Left kidney (tissue), 2 donors: Measurements from ENCODE around the gene ASCC3. TPM values are rescaled to one million over a fixed set of nuclear protein-coding genes. Genes with fewer than 3 reads are reported as not detected.
"Not testable (repeated sequence)": the region's sequence is repeated elsewhere in the genome, so short reads cannot be mapped to it uniquely, and the experiment has no call there.

Experiments
- DNase-seq: peaks from one replicate; pipeline ENCODE4 v3.0.0-alpha.2; 2013
- polyA plus RNA-seq: library from polyadenylated mRNA; unstranded; fragments of 120-200 nt; gene quantifications from one replicate; pipeline ENCODE4 v1.2.1, GENCODE V29; 2013; ENCODE audit not compliant: insufficient read length

Gene ASCC3
- polyA plus RNA-seq, 1 donor, result 30.2 TPM

DNA sequence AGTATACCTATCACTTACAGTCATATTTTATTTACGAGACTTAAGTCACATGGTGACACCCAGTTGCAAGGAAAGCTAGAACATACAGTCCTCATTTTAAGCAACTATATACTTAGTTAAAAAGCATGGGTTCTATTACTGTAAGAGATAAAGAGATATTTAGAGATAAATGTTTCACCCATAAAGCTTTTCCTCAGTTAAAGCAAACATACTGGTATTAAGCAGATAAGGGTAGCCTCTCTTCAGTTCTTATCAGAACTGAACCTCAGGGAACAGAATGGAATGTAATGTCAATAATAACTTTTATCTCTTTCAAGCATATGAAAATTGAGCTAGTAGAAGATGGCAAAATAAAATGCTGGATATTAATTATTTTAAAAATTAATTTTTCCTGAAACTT lies 9.9 kb upstream of the ASCC3 start:
- no peak for DNase-seq

DNA sequence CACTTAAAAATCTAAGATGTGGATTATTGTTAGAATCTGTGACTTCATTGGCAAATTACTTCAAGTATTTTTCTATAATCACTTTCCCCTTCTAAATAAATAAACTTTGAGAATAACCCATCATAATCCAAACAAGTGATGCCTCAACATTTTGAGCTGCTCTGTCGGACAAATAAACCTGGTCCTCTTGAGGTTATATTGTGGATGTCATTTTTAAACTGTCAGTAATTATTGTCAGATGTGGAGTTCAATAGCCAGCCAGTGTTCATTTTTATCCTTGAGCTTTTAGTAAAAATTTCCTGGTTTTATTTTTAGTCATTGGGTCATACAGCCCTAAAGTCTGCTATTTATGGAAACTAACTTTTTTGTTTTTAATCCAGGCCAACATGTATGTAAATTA lies 9.5 kb upstream of the ASCC3 start:
- not testable (repeated sequence) for DNase-seq

DNA sequence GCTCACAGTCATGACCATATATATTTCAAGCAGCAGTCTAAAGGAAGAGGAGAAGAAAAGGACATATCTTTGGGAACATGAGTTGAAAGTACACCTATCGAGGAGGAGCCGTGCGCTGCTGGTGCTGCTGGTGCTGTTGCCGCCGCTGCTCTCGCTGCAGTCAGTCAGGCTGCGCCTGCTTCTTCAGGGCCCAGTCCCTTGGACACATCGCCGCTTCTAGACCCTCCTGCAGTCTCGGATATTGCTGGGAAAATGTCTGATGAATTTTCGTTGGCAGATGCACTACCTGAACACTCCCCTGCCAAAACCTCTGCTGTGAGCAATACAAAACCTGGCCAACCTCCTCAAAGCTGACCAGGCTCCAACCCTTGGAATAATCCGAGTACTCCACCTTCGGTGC lies 8.2 kb upstream of the ASCC3 start:
- DNase-seq, result no peak

DNA sequence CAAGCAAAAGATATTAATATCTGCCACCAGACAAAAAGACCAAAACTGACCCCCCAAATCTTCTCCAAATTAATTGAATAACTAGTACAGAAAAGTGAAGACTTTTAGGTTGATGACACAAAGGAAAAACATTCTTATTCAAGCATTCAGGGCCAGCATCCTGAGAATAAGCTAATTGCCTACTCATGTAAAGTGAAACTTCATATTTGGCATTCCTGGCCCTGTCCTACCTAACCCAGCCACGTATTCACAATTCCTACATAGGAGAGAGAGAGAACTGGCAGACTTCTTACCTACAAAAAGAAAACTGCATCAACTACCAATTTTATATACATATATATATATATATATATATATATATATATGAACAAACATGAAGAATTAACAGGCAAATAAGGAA lies 4.9 kb upstream of the ASCC3 start:
- no peak for DNase-seq

DNA sequence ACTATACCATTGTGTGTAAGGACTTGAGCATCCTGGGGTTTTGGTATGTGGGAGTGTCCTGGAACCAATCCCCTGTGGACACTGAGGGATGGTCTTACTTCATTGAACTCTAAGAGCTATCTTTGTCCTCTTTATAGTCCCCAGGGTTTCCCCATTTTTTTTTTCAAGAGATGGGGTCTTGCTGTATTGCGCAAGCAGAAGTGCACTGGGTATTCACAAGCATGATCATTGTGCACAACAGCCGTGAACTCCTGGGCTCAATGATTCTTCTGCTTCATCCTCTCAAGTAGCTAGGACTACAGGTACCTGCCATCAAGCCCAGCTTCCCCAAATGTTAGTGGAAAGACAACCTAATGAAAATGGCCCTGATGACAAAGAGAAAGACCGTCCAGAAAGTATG lies 2.2 kb upstream of the ASCC3 start:
- DNase-seq, result no peak

DNA sequence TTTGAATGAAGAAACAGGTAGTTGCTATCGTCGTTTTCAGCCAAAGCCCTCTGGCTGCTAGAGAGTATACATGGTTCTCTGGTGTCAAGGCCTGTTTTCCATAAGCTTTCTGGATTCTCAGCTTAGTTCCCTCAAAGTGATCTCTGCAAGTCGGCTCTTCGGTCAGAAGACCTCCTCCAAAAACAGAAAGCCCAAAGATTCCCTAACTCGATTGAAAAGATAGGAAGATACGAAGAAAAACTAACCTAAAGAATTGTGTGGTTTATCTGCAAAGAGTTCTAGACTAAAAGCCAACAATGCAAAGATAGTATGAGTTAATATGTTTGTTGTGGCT lies 545 bp upstream of the ASCC3 start:
- no peak for DNase-seq

DNA sequence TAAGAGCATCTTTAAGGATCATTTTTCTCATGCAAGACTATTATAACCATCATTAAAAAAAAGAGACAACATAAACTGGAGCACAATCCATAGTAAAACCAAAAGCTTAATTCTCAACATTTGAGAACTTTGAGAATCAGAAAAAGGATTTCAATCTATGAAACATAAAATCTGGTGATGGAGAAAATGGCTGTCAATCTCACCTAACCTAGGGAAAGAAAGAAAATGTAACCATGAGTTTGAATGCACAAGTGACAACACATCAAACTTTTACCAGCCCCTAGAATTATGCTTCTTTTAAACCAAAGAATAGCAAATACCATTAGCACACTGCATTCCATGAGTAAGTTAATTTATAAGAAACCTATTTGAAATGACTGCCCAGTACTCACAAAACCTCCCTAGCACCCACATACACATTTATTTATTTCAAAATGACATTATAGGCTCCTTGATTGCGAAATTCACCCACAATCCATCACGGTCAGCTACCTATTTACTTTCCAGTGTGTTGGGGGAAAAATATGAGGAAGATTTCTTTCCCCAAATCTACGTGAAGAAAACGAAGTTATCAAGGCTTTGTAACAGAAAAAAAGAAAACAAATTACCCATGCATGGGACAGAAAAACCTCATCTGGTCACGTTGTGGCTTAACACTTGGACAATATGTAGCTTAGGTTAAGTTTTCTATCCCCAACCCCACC lies 828 bp downstream of the ASCC3 start:
- peak; percentile 18 for DNase-seq

DNA sequence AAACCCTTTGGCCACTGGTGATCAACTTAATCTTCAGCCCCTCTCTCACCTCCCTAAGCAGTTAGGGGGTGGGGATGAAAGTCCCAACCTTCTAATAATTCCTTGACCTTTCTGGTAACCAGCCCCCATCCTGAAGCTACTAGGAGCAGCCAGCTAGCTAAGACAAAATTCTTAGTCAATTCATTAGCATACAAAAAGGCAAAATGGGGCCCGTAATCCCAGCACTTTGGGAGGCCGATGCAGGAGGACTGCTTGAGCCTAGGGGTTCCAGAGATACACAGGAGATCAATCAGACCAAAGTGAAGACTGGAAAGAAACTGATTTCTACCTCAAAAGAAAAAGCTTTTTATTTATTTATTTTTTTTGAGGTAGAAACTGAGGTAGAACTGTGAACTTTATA lies 1.8 kb downstream of the ASCC3 start:
- DNase-seq, result no peak

DNA sequence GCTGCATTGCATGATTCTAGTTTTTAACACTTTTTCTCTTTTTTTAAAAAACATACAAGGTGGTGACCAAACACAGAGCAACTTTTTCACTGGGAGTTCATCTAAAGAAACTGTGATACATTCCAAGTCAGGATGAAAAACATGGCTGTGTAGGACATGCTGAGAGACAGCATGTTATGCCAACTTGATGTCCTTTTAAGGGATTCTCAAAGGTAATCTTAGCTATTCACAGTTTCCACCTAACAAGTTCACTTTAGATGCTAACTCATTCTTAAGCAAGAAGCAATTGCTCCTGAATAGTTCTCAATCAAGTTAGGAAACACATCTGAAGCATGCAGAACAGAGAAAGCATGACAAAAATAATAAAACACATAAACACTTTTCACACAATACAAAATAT lies 3.3 kb downstream of the ASCC3 start:
- DNase-seq, result no peak

DNA sequence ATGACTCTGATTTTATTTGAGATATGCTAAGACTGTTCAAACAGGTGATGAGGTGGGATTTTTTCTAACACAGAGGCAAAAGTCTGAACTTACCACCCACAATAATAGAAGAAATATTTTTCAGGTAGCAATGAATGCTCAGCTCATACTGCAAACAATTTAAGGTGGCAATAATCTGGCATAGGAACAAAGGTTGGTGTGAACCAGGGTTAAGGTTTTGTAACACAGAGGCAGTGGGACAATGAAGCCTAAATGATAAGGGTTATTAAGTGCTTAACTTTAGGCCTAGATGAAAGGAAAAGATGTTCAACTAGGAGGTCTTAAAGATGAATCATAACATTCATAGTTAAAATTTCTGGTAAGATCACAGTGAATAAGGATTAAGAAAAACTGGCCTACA lies 4.9 kb downstream of the ASCC3 start:
- no peak for DNase-seq

DNA sequence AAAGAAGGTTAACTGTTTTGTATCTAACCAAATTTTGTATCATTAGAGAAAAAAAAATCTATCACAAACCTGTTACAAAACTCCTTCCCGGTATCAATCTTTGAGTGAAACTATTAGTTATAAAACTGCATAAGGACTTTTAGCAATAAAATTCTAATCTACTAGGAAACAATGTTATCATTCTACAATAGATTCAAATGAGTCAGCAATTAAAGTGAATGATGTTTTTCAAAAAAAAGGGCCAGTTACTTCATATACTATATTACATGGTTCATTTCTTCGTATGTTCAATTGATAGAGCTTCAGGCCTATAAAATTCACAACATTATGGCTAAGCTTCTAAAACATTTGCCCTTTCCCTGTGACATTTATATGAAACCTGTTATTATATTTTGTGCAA lies 15.6 kb downstream of the ASCC3 start:
- no peak for DNase-seq

DNA sequence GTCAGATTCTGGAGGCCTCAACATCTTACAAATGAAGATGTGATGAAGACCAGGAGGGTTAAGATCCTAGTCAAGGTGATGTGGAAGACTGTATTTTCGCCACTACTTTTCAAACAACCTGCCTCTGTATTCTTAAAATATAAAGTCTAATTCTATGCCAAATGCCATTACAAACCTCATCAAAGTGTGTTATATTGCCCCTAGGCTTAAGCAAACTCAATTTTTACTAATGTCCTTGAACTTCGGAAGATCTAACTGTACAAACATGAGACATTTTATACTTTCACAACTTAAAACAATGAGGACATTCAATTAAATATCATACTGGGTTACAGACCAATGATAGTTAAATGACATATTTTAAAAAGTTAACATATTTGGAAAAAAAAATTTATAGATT lies 19.1 kb downstream of the ASCC3 start:
- no peak for DNase-seq

DNA sequence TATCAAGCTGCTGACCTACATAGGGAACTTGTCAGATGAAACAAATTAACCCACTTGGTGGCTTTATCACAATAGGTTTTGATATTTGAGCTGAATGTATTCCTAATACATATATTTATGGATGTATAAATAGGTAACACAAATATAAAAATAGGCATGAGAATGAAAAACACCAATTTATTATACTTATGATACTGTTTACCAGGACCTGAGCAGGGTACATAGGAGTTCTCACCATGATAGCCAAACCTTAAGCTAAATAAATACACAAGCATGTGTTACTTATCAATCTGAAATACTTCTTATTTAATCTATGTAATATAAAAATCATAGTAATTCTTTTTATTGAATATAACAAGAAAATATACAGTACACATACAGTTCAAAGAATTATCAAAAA lies 25.0 kb downstream of the ASCC3 start:
- no peak for DNase-seq

DNA sequence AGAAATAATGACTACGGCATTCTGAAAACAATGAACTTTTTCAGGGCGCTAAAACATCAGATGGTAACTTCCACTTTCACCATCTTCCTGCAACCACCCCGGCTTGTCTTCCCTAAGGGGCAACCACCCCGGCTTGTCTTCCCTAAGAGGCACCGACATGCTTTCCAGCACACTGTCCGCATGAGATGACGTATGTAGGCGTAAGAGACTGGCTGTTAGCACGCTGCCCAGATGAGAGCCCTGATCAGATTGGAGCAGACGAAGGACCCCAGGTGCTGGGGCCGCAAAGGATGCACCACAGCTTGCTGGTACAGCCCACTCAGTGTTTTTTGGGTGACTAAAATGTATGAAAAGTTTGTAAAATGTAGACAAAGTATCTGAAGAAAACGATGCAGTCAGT lies 29.3 kb downstream of the ASCC3 start:
- DNase-seq, result no peak

DNA sequence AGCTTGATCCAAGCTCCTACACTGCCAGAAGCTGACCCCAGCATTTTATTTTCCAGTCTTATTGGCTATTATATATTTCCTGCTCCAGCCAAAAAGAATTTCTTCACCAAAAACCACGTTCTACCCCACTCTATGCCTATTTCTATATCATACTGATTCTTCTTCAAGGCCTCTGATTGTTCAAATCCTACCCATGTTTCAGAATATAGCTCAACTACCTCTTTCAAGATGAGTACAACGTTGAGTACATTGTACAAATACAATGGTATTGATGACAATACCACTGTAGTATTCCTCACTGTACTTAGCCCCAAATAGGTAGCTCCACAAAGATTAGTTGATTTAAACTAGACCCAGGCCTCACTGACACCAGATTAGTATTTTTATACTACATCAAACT lies 31.0 kb downstream of the ASCC3 start:
- DNase-seq, result no peak

DNA sequence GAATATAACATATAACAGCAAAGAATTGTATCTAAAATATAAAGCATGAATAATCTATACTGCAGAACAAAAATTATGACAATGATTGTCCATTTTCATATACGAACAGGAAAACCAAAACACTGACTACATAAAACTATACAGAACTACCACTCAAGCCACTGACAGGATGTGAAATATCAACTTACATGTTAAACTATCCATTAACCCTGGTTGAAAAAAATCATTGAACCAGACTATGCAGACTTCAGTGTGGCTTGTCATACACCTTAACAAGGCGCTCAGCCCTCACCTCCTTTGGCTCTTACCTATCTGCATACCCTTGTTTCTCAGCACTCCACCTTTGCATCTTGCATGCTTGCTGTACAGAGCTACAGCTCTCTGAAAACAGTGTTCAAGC lies 34.9 kb downstream of the ASCC3 start:
- no peak for DNase-seq

DNA sequence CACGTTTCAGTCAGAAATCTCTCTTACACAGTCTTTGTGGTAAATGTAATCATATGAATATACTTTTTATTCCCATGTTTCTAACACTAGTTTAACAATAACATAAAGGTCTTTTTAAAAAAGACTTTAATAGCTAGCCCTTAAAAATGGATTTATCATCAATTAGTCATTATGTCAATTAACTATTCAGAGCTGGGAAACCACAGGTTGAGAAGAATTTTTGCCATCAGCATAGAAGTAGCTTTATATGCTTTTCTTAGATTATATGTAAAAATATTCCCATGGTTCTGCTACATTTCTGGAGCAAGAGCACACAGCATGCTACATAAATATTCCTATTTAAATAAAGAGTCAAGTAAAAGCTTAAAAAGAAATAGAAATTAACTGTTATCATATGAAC lies 35.5 kb downstream of the ASCC3 start:
- no peak for DNase-seq

DNA sequence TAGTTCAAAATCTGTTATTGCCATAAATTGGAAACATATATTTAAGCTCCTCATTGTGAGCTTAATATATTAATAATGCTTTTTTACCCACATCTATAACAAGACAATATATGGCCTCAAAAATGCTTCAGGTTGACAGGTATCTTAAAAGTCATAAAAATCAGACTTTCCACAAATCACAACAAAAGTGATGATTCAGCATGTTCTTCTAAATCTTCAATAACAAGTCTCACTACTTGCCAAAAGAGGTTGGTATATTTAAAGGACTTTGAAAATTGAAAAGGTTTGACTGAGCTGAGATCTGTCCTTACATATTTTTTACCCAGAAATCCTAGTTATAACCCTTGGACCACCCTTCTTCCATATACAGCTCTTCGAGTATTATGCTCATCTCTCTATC lies 41.7 kb downstream of the ASCC3 start:
- no peak for DNase-seq

DNA sequence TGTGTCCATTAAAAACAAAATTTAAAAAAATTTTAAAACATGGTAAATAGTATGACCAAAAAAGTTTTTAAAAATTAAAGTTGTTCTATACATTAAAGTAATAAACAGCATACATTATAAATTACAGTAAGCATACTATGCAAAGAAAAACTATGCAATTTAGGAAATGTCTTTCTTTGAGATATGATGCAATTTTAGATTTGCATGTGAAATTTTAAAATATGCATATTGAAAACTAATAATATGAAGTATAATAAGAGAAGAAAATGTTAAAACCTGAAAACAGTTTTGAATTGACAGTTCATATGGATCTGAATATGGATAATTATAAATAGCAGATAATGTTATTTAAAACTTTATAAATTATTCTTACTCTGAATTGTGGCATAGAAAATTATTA lies 43.1 kb downstream of the ASCC3 start:
- no peak for DNase-seq

DNA sequence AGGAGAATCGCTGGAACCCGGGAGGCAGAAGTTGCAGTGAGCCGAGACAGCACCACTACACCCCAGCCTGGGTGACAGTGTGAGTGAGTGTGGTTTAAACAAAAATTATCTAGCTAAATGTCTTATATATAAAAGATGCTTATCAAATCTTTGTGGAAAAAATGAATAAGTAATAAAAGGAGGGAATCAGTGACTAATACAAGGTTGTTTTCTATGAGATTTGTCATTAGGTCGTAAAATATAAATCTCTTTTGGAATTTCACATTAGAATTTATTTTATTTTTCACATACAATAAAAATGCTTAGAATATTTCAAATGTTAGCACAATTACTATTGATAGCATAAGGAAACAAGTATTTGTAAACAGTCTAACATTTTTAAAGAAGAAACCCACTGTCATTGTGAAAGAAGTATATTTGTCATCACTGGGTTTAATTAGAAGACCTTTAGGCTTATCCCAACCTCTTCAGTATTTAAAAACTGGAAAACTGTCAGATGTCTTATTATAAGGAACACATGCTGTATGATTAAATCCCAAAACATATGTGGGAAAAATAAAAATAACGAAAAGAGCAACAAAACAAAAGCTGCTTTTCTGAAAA lies 47.1 kb downstream of the ASCC3 start:
- DNase-seq, result no peak

DNA sequence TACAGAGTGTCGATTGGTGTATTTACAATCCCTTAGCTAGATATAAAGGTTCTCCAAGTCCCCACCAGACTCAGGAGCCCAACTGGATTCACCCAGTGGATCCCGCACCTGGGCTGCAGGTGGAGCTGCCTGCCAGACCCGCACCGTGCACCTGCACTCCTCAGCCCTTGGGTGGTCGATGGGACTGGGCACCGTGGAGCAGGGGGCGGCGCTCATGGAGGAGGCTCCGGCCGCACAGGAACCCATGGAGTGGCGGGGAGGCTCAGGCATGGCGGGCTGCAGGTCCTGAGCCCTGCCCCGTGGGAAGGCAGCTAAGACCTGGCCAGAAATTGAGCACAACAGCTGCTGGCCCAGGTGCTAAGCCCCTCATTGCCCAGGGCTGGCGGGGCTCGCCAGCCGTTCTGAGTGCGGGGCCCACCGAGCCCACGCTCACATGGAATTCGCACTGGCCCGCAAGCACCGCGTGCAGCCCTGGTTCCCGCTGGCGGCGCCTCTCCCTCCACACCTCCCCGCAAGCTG lies 52.0 kb downstream of the ASCC3 start:
- DNase-seq, result not testable (repeated sequence)

DNA sequence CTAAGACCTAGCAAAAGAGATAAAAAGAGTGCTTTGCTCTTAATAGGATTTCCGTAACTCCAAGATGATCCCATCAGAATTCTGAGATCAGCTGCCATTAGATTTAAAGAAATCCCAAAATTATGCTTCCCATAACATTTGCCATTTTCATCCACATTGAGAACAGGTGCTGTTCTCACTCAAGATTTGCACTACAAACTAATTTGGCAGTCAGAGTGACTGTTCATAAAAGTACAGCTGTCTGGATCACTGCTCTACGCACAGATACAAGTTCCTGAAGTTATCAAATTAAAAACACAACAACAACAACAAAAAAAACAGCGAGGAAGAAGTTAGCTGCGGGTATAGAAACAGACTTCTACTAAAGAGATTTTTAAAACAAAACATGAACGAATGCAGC lies 58.1 kb downstream of the ASCC3 start:
- no peak for DNase-seq

DNA sequence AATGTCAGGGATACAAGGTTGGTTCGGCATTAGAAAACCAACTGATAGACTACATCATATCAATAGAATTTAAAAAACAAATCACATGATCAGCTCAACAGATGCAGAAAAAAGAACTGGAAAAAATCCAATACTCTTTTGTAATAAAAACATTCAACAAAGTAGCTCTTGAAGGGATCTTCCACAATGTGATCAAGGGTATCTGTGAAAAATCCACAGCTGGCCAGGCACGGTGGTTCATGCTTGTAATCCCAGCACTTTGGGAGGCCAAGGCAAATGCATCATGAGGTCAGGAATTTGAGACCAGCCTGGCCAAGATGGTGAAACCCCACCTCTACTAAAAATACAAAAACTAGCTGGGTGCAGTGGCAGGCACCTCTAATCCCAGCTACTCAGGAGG lies 63.1 kb downstream of the ASCC3 start:
- DNase-seq, result no peak

DNA sequence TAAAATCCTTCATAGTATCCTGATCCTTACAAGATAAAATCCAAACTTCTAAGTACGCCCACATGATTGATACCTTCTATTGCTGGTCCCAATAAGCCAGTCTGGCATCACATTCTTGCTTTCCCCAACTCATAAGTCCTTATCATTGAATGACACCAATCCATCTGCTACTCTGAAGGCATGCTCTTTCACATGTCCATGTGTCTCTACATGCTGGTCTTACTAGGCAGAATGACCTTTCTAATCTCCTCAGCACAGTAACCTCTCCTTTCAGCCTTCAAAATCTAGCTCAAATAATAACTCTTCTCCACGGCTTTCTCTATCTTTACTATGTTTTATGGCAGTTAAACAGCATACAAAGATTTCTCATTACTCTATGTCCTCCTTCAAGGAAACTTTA lies 71.1 kb downstream of the ASCC3 start:
- DNase-seq, result no peak
